Peyer's patch (tissue), 4 donors: ENCODE data around the gene KRTAP5-3.

Experiments
- POLR2A ChIP-seq, 2 donors: fragments of 450-650 bp; IDR thresholded peaks; one replicate each; pipeline ENCODE4 v1.5.1; 2017; ENCODE audit warnings: antibody characterized with exemption in 2 of 2, mild to moderate bottlenecking in 2 of 2, moderate library complexity in 2 of 2
- TF ChIP-seq, protein P1 (sequence below), 6 experiments: fragments of 450-650 bp in 4 of 6; fragments of 200-600 bp in 2 of 6; sonication (generic) in 1 of 6; IDR thresholded peaks; one replicate each; pipeline ENCODE4 v1.5.1; 2017 to 2019; ENCODE audit warnings: antibody characterized with exemption in 6 of 6, mild to moderate bottlenecking in 3 of 6, moderate library complexity in 1 of 6

GRCh38 chr11:1573077-1573902, 35.0 kb downstream of the KRTAP5-3 start:
- TF ChIP-seq, protein P1, sequence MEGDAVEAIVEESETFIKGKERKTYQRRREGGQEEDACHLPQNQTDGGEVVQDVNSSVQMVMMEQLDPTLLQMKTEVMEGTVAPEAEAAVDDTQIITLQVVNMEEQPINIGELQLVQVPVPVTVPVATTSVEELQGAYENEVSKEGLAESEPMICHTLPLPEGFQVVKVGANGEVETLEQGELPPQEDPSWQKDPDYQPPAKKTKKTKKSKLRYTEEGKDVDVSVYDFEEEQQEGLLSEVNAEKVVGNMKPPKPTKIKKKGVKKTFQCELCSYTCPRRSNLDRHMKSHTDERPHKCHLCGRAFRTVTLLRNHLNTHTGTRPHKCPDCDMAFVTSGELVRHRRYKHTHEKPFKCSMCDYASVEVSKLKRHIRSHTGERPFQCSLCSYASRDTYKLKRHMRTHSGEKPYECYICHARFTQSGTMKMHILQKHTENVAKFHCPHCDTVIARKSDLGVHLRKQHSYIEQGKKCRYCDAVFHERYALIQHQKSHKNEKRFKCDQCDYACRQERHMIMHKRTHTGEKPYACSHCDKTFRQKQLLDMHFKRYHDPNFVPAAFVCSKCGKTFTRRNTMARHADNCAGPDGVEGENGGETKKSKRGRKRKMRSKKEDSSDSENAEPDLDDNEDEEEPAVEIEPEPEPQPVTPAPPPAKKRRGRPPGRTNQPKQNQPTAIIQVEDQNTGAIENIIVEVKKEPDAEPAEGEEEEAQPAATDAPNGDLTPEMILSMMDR (IDR thresholded peaks at IDR 0.05): peak in 1 of 6 experiments; percentile 3
- TF ChIP-seq POLR2A (IDR thresholded peaks at IDR 0.05): peak; percentile 5 to 9
